Activated CD4-positive, alpha-beta T cell treated with anti-CD3 and anti-CD28 coated beads, Interleukin-2, amount 10 ng/mL, durations not matched to agents 7 days and 5 days (primary cell): ENCODE results near the gene ANKRD63. TPM values are rescaled to one million over a fixed set of nuclear protein-coding genes. Genes with fewer than 3 reads are reported as not detected.

ENCODE experiments used
- CTCF ChIA-PET: fragments of 350-600 bp; sonication (Branson Sonifier 250); formaldehyde crosslinking; loops from one replicate; lab custom pipeline; 2021; ENCODE audit warnings: antibody characterized with exemption; lab: Charles Lee
- POLR2A ChIA-PET: fragments of 350-600 bp; sonication (Branson Sonifier 250); formaldehyde crosslinking; loops from one replicate; lab custom pipeline; 2021; ENCODE audit warnings: antibody characterized with exemption; lab: Charles Lee
- DNase-seq: peaks from one replicate; pipeline ENCODE4 v3.0.0-alpha.2; 2020
- H3K27ac Mint-ChIP-seq: one replicate; pipeline ENCODE4 v1.8.0; 2021; ENCODE audit warnings: mild to moderate bottlenecking, moderate library complexity, mixed read lengths
- H3K27me3 Mint-ChIP-seq: one replicate; pipeline ENCODE4 v1.8.0; 2021; ENCODE audit warnings: mixed read lengths
- H3K36me3 Mint-ChIP-seq: one replicate; pipeline ENCODE4 v1.8.0; 2021; ENCODE audit warnings: low read depth, mixed read lengths
- H3K4me1 Mint-ChIP-seq: one replicate; pipeline ENCODE4 v1.8.0; 2021; ENCODE audit warnings: mixed read lengths
- H3K4me3 Mint-ChIP-seq: one replicate; pipeline ENCODE4 v1.8.0; 2021; ENCODE audit warnings: mild to moderate bottlenecking, moderate library complexity, mixed read lengths
- H3K9me3 Mint-ChIP-seq: one replicate; pipeline ENCODE4 v1.8.0; 2021; ENCODE audit warnings: mixed read lengths
- total RNA-seq, 2 experiments: library from RNA; stranded (reverse); gene quantifications; one replicate each; pipeline ENCODE4 v1.2.3, GENCODE V29; 2021

The ANKRD63 gene
- total RNA-seq, 2 experiments from 2014 or later = 0.17 TPM; not detected in 1

GRCh38 chr15:40301467-40302179 lies 18.8 kb upstream of the ANKRD63 start:
- DNase-seq = no peak
- CTCF ChIA-PET = interaction anchor here (1.0 to 3.0 kb wide), 3 partner anchors 13 to 42 kb away, joined by 3 to 9 read pairs (median 3); no protein-coding TSS in a partner anchor
- peaks cover 4% of the 10 kb centered on the region for H3K9me3 Mint-ChIP-seq

GRCh38 chr15:40300771-40301170 lies 17.9 kb upstream of the ANKRD63 start:
- Mint-ChIP-seq H3K27me3 (no peaks in the 10 kb centered on the region), H3K4me3 (no peak overlapping the region), H3K27ac (no peak overlapping the region), H3K4me1 (peaks cover 17% of the 10 kb centered on the region), H3K9me3 (peaks cover 4% of the 10 kb centered on the region), H3K36me3 (peaks cover 55% of the 10 kb centered on the region)
- no peak for DNase-seq
- CTCF ChIA-PET = interaction anchor here (1.0 to 1.6 kb wide), 3 partner anchors 10 to 43 kb away, joined by 3 to 4 read pairs (median 3); no protein-coding TSS in a partner anchor
- POLR2A ChIA-PET = no interaction called here

More at GRCh38 chr15:40301467-40302179, 18.8 kb upstream of the ANKRD63 start:
- peaks cover 26% of the 10 kb centered on the region for H3K4me1 Mint-ChIP-seq
- peaks cover 57% of the 10 kb centered on the region for H3K36me3 Mint-ChIP-seq
- POLR2A ChIA-PET = no interaction called here
- H3K27me3 Mint-ChIP-seq = no peaks in the 10 kb centered on the region
- H3K27ac Mint-ChIP-seq = no peak overlapping the region
- no peak overlapping the region for H3K4me3 Mint-ChIP-seq

GRCh38 chr15:40300367-40300766 lies 17.5 kb upstream of the ANKRD63 start:
- Mint-ChIP-seq H3K36me3 (peaks cover 55% of the 10 kb centered on the region), H3K4me3 (no peak overlapping the region), H3K27me3 (no peaks in the 10 kb centered on the region), H3K27ac (no peak overlapping the region), H3K4me1 (peaks cover 13% of the 10 kb centered on the region), H3K9me3 (peaks cover 4% of the 10 kb centered on the region)
- CTCF ChIA-PET = interaction anchor here (1.6 kb wide), 1 partner anchor 11 kb away, joined by 4 read pairs; no protein-coding TSS in a partner anchor
- POLR2A ChIA-PET = no interaction called here
- no peak for DNase-seq

- Mint-ChIP-seq H3K4me3 (no peak overlapping the region), H3K4me1 (peaks cover 2% of the 10 kb centered on the region), H3K36me3 (peaks cover 44% of the 10 kb centered on the region), H3K27me3 (no peaks in the 10 kb centered on the region), H3K9me3 (peaks cover 4% of the 10 kb centered on the region), H3K27ac (no peak overlapping the region)
- CTCF ChIA-PET = interaction anchor here (0.8 to 1.2 kb wide), 3 partner anchors 10 to 39 kb away, joined by 3 read pairs; no protein-coding TSS in a partner anchor
- POLR2A ChIA-PET = no interaction called here
- no peak for DNase-seq
Observed at GRCh38 chr15:40298216-40298935, 15.5 kb upstream of the ANKRD63 start.

GRCh38 chr15:40297356-40297755 lies 14.5 kb upstream of the ANKRD63 start:
- Mint-ChIP-seq H3K4me3 (no peak overlapping the region), H3K27ac (no peak overlapping the region), H3K4me1 (peaks cover 2% of the 10 kb centered on the region), H3K27me3 (no peaks in the 10 kb centered on the region), H3K9me3 (peaks cover 4% of the 10 kb centered on the region), H3K36me3 (peaks cover 36% of the 10 kb centered on the region)
- ChIA-PET CTCF (interaction anchor here (0.8 to 2.8 kb wide), 4 partner anchors 11 to 40 kb away, joined by 3 to 8 read pairs (median 3); no protein-coding TSS in a partner anchor), POLR2A (no interaction called here)
- no peak for DNase-seq

- Mint-ChIP-seq H3K27ac (no peak overlapping the region), H3K36me3 (peaks cover 32% of the 10 kb centered on the region), H3K9me3 (peaks cover 4% of the 10 kb centered on the region), H3K27me3 (no peaks in the 10 kb centered on the region), H3K4me1 (peaks cover 2% of the 10 kb centered on the region), H3K4me3 (no peak overlapping the region)
- no peak for DNase-seq
- ChIA-PET POLR2A (no interaction called here), CTCF (interaction anchor here (0.6 to 2.8 kb wide), 3 partner anchors 10 to 41 kb away, joined by 3 to 8 read pairs (median 6); no protein-coding TSS in a partner anchor)
Observed at GRCh38 chr15:40296561-40297230, 13.8 kb upstream of the ANKRD63 start.

- no peak for DNase-seq
- Mint-ChIP-seq H3K9me3 (peaks cover 4% of the 10 kb centered on the region), H3K27ac (no peak overlapping the region), H3K4me3 (no peak overlapping the region), H3K36me3 (peaks cover 26% of the 10 kb centered on the region), H3K4me1 (peaks cover 2% of the 10 kb centered on the region), H3K27me3 (no peaks in the 10 kb centered on the region)
- POLR2A ChIA-PET = no interaction called here
- CTCF ChIA-PET = interaction anchor here (0.6 to 2.8 kb wide), 4 partner anchors 11 to 42 kb away, joined by 3 to 8 read pairs (median 6); no protein-coding TSS in a partner anchor
Observed at GRCh38 chr15:40295877-40296560, 13.2 kb upstream of the ANKRD63 start.

- Mint-ChIP-seq H3K9me3 (peaks cover 4% of the 10 kb centered on the region), H3K4me3 (no peak overlapping the region), H3K36me3 (peaks cover 19% of the 10 kb centered on the region), H3K4me1 (no peaks in the 10 kb centered on the region), H3K27ac (no peak overlapping the region), H3K27me3 (no peaks in the 10 kb centered on the region)
- no peak for DNase-seq
- CTCF ChIA-PET = interaction anchor here (0.6 to 2.8 kb wide), 5 partner anchors 12 to 73 kb away, joined by 3 to 8 read pairs (median 5); no protein-coding TSS in a partner anchor
- POLR2A ChIA-PET = no interaction called here
Observed at GRCh38 chr15:40295297-40295696, 12.4 kb upstream of the ANKRD63 start.

GRCh38 chr15:40293905-40294895 lies 11.3 kb upstream of the ANKRD63 start:
- H3K4me3 Mint-ChIP-seq = no peak overlapping the region
- no peaks in the 10 kb centered on the region for H3K9me3 Mint-ChIP-seq
- H3K27ac Mint-ChIP-seq = no peak overlapping the region
- H3K4me1 Mint-ChIP-seq = no peaks in the 10 kb centered on the region
- DNase-seq = no peak
- CTCF ChIA-PET = interaction anchor here (0.8 to 2.8 kb wide), 3 partner anchors 13 to 43 kb away, joined by 4 to 8 read pairs (median 4); partner anchors contain the start of gene PLCB2
- H3K36me3 Mint-ChIP-seq = peaks cover 14% of the 10 kb centered on the region
- POLR2A ChIA-PET = interaction anchor here (0.9 kb wide), 1 partner anchor 13 kb away, joined by 3 read pairs; no protein-coding TSS in a partner anchor
- no peaks in the 10 kb centered on the region for H3K27me3 Mint-ChIP-seq

GRCh38 chr15:40293006-40293405 lies 10.1 kb upstream of the ANKRD63 start:
- Mint-ChIP-seq H3K27ac (peak overlapping the region; percentile 36), H3K4me3 (no peak overlapping the region), H3K4me1 (no peaks in the 10 kb centered on the region), H3K9me3 (no peaks in the 10 kb centered on the region), H3K36me3 (peaks cover 13% of the 10 kb centered on the region), H3K27me3 (no peaks in the 10 kb centered on the region)
- ChIA-PET POLR2A (no interaction called here), CTCF (interaction anchor here (0.8 to 0.9 kb wide), 2 partner anchors 10 to 14 kb away, joined by 3 to 4 read pairs; partner anchors contain the start of gene PLCB2)
- DNase-seq = no peak

GRCh38 chr15:40292246-40292645 lies 9.4 kb upstream of the ANKRD63 start:
- CTCF ChIA-PET = no interaction called here
- H3K4me1 Mint-ChIP-seq = no peaks in the 10 kb centered on the region
- no peaks in the 10 kb centered on the region for H3K9me3 Mint-ChIP-seq
- no peak overlapping the region for H3K4me3 Mint-ChIP-seq
- H3K27me3 Mint-ChIP-seq = no peaks in the 10 kb centered on the region
- DNase-seq = no peak
- no peak overlapping the region for H3K27ac Mint-ChIP-seq
- H3K36me3 Mint-ChIP-seq = peaks cover 10% of the 10 kb centered on the region
- POLR2A ChIA-PET = no interaction called here
